Heart right ventricle (tissue), 16 donors: Measurements from ENCODE around the gene CD99L2. TPM values are rescaled to one million over a fixed set of nuclear protein-coding genes. Genes with fewer than 3 reads are reported as not detected.

Source experiments
- ATAC-seq, 8 donors: fragments of 200-7000 bp; cut with Tn5 transposase; one replicate each; pipeline ENCODE4 v1.9.1; 2020; ENCODE audit warnings: mild to moderate bottlenecking in 8 of 8, moderate library complexity in 8 of 8, moderate number of reproducible peaks in 1 of 8
- DNase-seq, 2 donors: peaks; one replicate each; pipeline ENCODE4 v3.0.0-alpha.2; 2020
- H3K27ac ChIP-seq, 10 donors: fragments of 200-600 bp; sonication (generic) in 2 of 10; one replicate each; pipeline versions ENCODE4 v1.5.0 to v1.8.0; 2020 to 2022; ENCODE audit warnings: mild to moderate bottlenecking in 3 of 10
- H3K27me3 ChIP-seq, 7 donors: fragments of 200-600 bp; one replicate each; pipeline ENCODE4 v1.8.0; 2021 to 2022; ENCODE audit warnings: mild to moderate bottlenecking in 2 of 7
- H3K36me3 ChIP-seq, 9 donors: fragments of 200-600 bp; sonication (generic) in 1 of 9; one replicate each; pipeline versions ENCODE4 v1.5.0 to v1.8.0; 2020 to 2022; ENCODE audit warnings: mild to moderate bottlenecking in 2 of 9
- H3K4me1 ChIP-seq, 9 donors: fragments of 200-600 bp; sonication (generic) in 1 of 9; one replicate each; pipeline versions ENCODE4 v1.5.0 to v1.8.0; 2020 to 2022; ENCODE audit warnings: mild to moderate bottlenecking in 4 of 9
- H3K4me3 ChIP-seq, 10 donors: fragments of 200-600 bp; sonication (generic) in 2 of 10; one replicate each; pipeline versions ENCODE4 v1.5.0 to v1.8.0; 2020 to 2022; ENCODE audit warnings: mild to moderate bottlenecking in 7 of 10, moderate library complexity in 2 of 10
- H3K9me3 ChIP-seq, 11 donors: fragments of 200-600 bp in 10 of 11; sonication (generic) in 2 of 11; one replicate each; pipeline versions ENCODE4 v1.5.0 to v1.8.0; 2013 to 2022; ENCODE audit warnings: mild to moderate bottlenecking in 2 of 11, control low read depth in 1 of 11, moderate library complexity in 1 of 11
- WGBS, 2 donors: extraction: QIAGEN DNeasy Blood & Tissue Kit; methylation state at CpG; one replicate each; pipeline ENCODE4 v1.1.7; 2013; ENCODE audit warnings: inconsistent platforms in 1 of 2; 5-methylcytosine and 5-hydroxymethylcytosine counted together
- intact Hi-C, 10 donors: fragments of 100-400 bp; cut with DNase I; formaldehyde crosslinking; loops; one replicate each; pipeline versions ENCODE4 v1.11.1 to v1.14.2; 2022
- polyA plus RNA-seq, 2 donors: library from polyadenylated mRNA; stranded (reverse); fragments of 200-250 nt; gene quantifications; one replicate each; pipeline ENCODE4 v1.2.3, GENCODE V29; 2013
- total RNA-seq, 10 donors: library from RNA; stranded (reverse); fragmentation: NEBNext Ultra II Directional in 3 of 10; extraction: Animal tissue kit (Norgen Biotek cat#: 25700) in 3 of 10; gene quantifications; one replicate each; pipeline versions ENCODE4 v1.2.1 to v1.2.4, GENCODE V29; 2021 to 2023
- TF ChIP-seq, protein P1 (sequence below), 9 donors: fragments of 200-600 bp; sonication (generic) in 2 of 9; IDR thresholded peaks; one replicate each; pipeline versions ENCODE4 v1.5.0 to v1.8.0; 2021 to 2022; ENCODE audit warnings: antibody characterized with exemption in 9 of 9, mild to moderate bottlenecking in 5 of 9, moderate library complexity in 1 of 9
- donor health status: Arrhythmogenic right ventricular cardiomyopathy.
- donor health status: ischemic (EF 13 %, LVEDD 7.1; RV severe dilation, severe dysfunction).
- donor health status: healthy with polysubstance abuse.
- donor health status: DM: no; HTN: yes; CAD: no.
- donor health status: DM: no; HTN: no; CAD: no.
- donor health status: ischemic (EF 25% LVEDD 6.9; RV normal size, moderate dysfunction).
- donor health status: ischemic (EF 25% LVEDD 5.7; RV mildly dilated, moderate dysfunction).
- donor health status: healthy.
- donor health status: DM: yes; HTN: yes; CAD: no.
- donor health status: Ischemic cardiomyopathy.
- donor health status: ischemic (EF 35%, LVEDD 5.7; RV mildly dilated, moderate dysfunction).
- donor health status: nonischemic (EF 11% LVEDD 7.7; RV severe dilation, severe dysfunction).
- donor health status: DM: yes; HTN: yes; CAD: no.
- donor health status: PGD.
- donor health status: ischemic (EF 29% LVEDD 5.4; RV normal size, mild dysfunction).
- donor health status: nonischemic (EF 23%, LVEDD 6.1; RV moderate dilation, normal function).

CD99L2 gene
- total and polyA plus RNA-seq, 12 donors, result 32.6 to 122 (median 78.8) TPM

DNA sequence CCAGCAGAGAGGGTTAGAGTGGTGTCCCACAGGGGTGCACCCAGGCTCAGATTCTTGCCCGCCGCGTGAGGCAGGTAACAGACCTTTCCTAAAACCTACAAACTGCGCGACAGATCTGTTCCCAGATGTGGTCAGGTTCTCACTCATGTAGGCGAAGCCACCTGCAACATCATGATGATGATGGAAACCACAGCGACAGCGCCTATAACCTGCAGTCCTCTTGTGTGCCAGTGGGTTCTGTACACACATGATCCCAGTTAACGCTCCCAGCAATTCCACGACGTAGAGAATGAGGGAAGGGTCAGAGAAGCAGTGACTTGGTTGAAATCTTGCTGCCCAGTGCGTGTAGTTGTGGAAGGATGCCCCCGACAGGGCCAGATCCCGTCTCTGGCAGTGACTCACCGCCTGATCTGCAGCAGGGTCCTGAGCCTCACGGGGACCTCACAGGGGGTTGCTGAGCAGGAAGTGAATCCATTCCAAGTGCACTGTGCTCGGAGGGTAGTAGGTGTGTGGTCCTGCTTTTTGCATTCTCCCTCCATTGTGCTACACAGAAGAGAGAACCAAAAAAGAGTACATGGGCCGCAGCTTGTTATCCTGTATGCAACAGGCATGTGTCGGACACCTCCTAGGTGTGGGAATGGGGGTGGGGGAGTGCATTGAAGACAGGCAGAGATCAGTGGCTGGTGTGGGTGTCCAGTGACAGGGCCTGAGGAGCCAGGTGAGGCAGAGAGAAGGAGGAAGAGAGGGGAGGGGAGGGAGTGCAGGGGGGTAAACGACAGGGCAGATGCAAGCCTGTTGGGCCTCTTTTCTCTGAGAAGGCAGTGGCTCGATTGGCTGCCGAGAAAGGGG is 138.7 kb downstream of the CD99L2 start:
- H3K27me3 ChIP-seq, result no peaks in the 10 kb centered on the region
- ATAC-seq, result no peak
- no peak overlapping the region for H3K4me3 ChIP-seq
- H3K27ac ChIP-seq, result no peak overlapping the region
- TF ChIP-seq, protein P1, sequence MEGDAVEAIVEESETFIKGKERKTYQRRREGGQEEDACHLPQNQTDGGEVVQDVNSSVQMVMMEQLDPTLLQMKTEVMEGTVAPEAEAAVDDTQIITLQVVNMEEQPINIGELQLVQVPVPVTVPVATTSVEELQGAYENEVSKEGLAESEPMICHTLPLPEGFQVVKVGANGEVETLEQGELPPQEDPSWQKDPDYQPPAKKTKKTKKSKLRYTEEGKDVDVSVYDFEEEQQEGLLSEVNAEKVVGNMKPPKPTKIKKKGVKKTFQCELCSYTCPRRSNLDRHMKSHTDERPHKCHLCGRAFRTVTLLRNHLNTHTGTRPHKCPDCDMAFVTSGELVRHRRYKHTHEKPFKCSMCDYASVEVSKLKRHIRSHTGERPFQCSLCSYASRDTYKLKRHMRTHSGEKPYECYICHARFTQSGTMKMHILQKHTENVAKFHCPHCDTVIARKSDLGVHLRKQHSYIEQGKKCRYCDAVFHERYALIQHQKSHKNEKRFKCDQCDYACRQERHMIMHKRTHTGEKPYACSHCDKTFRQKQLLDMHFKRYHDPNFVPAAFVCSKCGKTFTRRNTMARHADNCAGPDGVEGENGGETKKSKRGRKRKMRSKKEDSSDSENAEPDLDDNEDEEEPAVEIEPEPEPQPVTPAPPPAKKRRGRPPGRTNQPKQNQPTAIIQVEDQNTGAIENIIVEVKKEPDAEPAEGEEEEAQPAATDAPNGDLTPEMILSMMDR (IDR thresholded peaks at IDR 0.05), result no peak
- no peak for DNase-seq
- intact Hi-C loops, result no loop called here
- H3K9me3 ChIP-seq, result no peaks in the 10 kb centered on the region
- peaks cover 0 to 31% (median 0%) of the 10 kb centered on the region in 9 donors for H3K36me3 ChIP-seq
- 93% methylated on average over 20 to 22 of the region's 22 CpGs for WGBS, 2 donors
- no peaks in the 10 kb centered on the region for H3K4me1 ChIP-seq

DNA sequence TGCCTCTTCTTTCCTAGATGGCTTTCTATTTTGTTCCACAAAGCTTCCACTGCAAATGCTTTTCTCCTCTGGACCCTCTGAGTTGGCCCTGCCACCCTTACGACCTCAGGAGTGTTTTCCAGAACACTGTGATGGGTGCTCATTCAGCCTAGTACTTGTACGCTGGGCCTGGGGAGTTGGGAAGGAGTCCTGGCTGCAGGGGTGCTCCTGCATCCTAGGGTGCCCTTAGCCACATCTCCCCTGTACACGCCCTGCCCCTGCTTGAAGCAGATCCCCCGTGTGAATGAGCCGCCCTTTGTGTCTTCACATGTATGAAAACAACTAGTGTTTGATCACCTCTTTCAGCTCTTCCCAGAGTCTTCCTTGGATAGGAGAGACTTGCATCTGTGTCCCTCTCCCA is 141.1 kb downstream of the CD99L2 start:
- Histone ChIP-seq H3K4me3 (no peak overlapping the region), H3K36me3 (peaks cover 0 to 50% (median 0%) of the 10 kb centered on the region in 9 donors), H3K27ac (no peak overlapping the region), H3K4me1 (no peaks in the 10 kb centered on the region), H3K27me3 (no peaks in the 10 kb centered on the region), H3K9me3 (no peaks in the 10 kb centered on the region)
- intact Hi-C loops, result no loop called here
- ATAC-seq (no peak), DNase-seq (no peak)
- 96 to 97% methylated on average over 5 of the region's 5 CpGs for WGBS, 2 donors
- TF ChIP-seq, protein P1 (IDR thresholded peaks at IDR 0.05), result no peak

DNA sequence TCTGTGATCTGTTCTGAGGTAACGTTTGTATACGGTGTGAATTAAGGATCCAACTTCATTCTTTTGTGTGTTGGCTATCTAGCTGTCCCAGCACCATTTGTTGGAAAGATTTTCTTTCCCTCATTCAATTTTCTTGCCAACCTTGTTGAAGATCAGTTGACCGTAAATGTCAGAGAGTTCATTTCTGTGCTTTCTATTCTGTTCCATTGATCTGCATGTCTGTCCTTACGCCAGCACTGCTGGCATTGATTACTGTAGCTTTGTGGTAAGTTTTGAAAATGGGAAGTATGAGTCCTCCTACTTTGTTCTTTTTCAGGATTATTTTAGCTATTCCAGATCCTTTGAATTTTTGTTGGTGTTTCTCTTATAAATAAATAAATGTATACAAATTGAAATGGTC is 144.5 kb downstream of the CD99L2 start:
- H3K9me3 ChIP-seq, result no peaks in the 10 kb centered on the region
- peaks cover 0 to 60% (median 0%) of the 10 kb centered on the region in 9 donors for H3K36me3 ChIP-seq
- DNase-seq (no peak), ATAC-seq (no peak)
- H3K4me1 ChIP-seq, result no peaks in the 10 kb centered on the region
- no peak overlapping the region for H3K27ac ChIP-seq
- intact Hi-C loops, result no loop called here
- TF ChIP-seq, protein P1 (IDR thresholded peaks at IDR 0.05), result no peak
- H3K27me3 ChIP-seq, result no peaks in the 10 kb centered on the region
- WGBS, 2 donors, result 95 to 97% methylated on average over 4 of the region's 4 CpGs
- H3K4me3 ChIP-seq, result no peak overlapping the region

DNA sequence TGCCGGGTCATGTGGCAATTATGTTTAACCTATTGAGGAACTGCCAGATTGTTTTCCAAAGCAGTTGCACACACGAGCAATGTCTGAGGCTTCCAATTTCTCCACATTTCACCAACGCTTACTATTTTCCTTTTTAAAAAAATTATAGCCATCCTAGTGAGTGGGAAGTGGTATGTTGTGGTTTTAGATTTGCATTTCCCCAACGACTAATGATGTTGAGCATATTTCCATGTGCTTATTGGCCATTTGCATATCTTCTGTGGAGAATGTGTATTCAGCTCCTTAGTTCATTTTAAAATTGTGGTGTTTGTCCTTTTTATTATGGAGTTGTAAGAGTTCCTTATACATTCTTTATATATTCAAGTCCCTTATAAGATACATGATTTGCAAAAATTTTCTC is 145.1 kb downstream of the CD99L2 start:
- no peak overlapping the region for H3K27ac ChIP-seq
- H3K36me3 ChIP-seq, result peaks cover 0 to 58% (median 0%) of the 10 kb centered on the region in 9 donors
- no peak for DNase-seq
- no peaks in the 10 kb centered on the region for H3K4me1 ChIP-seq
- ATAC-seq, result no peak
- 89 to 90% methylated on average over 4 of the region's 4 CpGs for WGBS, 2 donors
- H3K9me3 ChIP-seq, result no peaks in the 10 kb centered on the region
- H3K27me3 ChIP-seq, result no peaks in the 10 kb centered on the region
- no peak overlapping the region for H3K4me3 ChIP-seq
- TF ChIP-seq, protein P1 (IDR thresholded peaks at IDR 0.05), result no peak
- intact Hi-C loops, result no loop called here
